ENCODE data around the gene MAP3K2.
A peak's percentile ranks its signal among the peaks of the same experiment; 100 is the strongest.
"Not testable (repeated sequence)": the region's sequence is repeated elsewhere in the genome, so short reads cannot be mapped to it uniquely, and the experiment has no call there.

The MAP3K2 gene

GRCh38 chr2:127421871-127422558 is 34.2 kb upstream of the MAP3K2 start:
- DNase-seq: no peak

GRCh38 chr2:127421116-127421800 is 33.5 kb upstream of the MAP3K2 start:
- DNase-seq: no peak

GRCh38 chr2:127420039-127420864 is 32.5 kb upstream of the MAP3K2 start:
- DNase-seq: no peak

- DNase-seq: no peak
These were observed 31.8 kb upstream of the MAP3K2 start for GRCh38 chr2:127419448-127420038.

- no peak for DNase-seq
These were observed 31.3 kb upstream of the MAP3K2 start for GRCh38 chr2:127419112-127419430.

GRCh38 chr2:127418300-127419111 is 30.7 kb upstream of the MAP3K2 start, which contains the start of gene PROC:
PROC (plus strand) TSS chr2:127418427; CDS start chr2:127419943, 1,516 bp downstream.
- no peak for DNase-seq

- no peak for DNase-seq
These were observed 29.6 kb upstream of the MAP3K2 start for GRCh38 chr2:127417406-127417805.

GRCh38 chr2:127416506-127417001 is 28.8 kb upstream of the MAP3K2 start:
- no peak for DNase-seq

- DNase-seq: peak; percentile 77
These were observed 28.1 kb upstream of the MAP3K2 start for GRCh38 chr2:127415593-127416505.

- DNase-seq: no peak
These were observed 27.1 kb upstream of the MAP3K2 start for GRCh38 chr2:127414638-127415592.

- DNase-seq: no peak
These were observed 26.2 kb upstream of the MAP3K2 start for GRCh38 chr2:127413782-127414637.

GRCh38 chr2:127413200-127413599 is 25.4 kb upstream of the MAP3K2 start:
- DNase-seq: no peak

- no peak for DNase-seq
These were observed 24.0 kb upstream of the MAP3K2 start for GRCh38 chr2:127411653-127412369.

GRCh38 chr2:127410871-127411652 is 23.3 kb upstream of the MAP3K2 start:
- DNase-seq: no peak

GRCh38 chr2:127409716-127410115 is 21.9 kb upstream of the MAP3K2 start:
- DNase-seq: not testable (repeated sequence)

GRCh38 chr2:127408807-127409099 is 21.0 kb upstream of the MAP3K2 start:
- DNase-seq: no peak
